C4-2B (cell line): ENCODE data around the gene DPYSL3.

Experiments
- ZFX ChIP-seq: fragments of 450-650 bp; IDR thresholded peaks from 2 replicates; pipeline ENCODE4 v1.6.1; 2017
- TF ChIP-seq, protein P1 (sequence below): fragments of 450-650 bp; conservative IDR thresholded peaks from 2 replicates; pipeline ENCODE4 v1.5.1; 2017; ENCODE audit warnings: mild to moderate bottlenecking

DNA sequence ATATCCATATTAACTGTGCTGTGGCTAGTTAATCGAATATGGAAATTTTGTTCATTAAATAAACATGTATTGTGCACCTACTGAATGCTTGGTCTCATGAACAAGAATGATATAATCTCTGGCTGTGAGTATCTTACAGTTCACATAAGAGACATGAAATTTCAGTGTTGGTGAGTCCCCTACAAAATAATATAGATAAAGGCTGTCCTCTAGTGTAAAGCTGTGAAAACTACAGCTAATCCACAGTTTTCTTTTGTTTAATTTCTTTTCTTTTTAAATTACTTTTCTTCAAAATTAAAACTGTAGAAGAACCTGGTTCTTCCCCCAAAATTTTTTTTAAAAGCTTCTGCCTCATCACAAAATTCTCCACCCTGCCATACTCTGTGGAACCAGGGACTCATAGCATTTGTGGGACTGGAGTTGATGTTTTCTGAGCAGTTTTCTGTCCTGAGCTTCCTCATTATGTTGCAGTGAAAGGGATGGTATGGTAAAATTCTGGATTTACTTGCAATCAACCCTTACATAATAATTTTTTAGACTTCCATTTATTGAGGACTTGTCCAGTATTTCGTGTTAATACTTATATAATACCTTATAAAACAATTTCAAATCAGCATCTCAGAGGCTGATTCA, 140.0 kb downstream of the DPYSL3 start:
- TF ChIP-seq, protein P1, sequence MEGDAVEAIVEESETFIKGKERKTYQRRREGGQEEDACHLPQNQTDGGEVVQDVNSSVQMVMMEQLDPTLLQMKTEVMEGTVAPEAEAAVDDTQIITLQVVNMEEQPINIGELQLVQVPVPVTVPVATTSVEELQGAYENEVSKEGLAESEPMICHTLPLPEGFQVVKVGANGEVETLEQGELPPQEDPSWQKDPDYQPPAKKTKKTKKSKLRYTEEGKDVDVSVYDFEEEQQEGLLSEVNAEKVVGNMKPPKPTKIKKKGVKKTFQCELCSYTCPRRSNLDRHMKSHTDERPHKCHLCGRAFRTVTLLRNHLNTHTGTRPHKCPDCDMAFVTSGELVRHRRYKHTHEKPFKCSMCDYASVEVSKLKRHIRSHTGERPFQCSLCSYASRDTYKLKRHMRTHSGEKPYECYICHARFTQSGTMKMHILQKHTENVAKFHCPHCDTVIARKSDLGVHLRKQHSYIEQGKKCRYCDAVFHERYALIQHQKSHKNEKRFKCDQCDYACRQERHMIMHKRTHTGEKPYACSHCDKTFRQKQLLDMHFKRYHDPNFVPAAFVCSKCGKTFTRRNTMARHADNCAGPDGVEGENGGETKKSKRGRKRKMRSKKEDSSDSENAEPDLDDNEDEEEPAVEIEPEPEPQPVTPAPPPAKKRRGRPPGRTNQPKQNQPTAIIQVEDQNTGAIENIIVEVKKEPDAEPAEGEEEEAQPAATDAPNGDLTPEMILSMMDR, result peak; percentile 87
- TF ChIP-seq ZFX, result no peak
